Stimulated activated CD8-positive, alpha-beta memory T cell treated with anti-CD3 and anti-CD28 coated beads, Interleukin-12 subunit alpha, Interleukin-12 subunit beta, amount 100 ng/mL, for 24 hours (primary cell): ENCODE results near the gene FLRT2.

Experiments used
- DNase-seq: peaks from one replicate; pipeline ENCODE4 v3.0.0-alpha.2; 2020; ENCODE audit errors: extremely low read depth

The FLRT2 gene, protein sequence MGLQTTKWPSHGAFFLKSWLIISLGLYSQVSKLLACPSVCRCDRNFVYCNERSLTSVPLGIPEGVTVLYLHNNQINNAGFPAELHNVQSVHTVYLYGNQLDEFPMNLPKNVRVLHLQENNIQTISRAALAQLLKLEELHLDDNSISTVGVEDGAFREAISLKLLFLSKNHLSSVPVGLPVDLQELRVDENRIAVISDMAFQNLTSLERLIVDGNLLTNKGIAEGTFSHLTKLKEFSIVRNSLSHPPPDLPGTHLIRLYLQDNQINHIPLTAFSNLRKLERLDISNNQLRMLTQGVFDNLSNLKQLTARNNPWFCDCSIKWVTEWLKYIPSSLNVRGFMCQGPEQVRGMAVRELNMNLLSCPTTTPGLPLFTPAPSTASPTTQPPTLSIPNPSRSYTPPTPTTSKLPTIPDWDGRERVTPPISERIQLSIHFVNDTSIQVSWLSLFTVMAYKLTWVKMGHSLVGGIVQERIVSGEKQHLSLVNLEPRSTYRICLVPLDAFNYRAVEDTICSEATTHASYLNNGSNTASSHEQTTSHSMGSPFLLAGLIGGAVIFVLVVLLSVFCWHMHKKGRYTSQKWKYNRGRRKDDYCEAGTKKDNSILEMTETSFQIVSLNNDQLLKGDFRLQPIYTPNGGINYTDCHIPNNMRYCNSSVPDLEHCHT

DNA sequence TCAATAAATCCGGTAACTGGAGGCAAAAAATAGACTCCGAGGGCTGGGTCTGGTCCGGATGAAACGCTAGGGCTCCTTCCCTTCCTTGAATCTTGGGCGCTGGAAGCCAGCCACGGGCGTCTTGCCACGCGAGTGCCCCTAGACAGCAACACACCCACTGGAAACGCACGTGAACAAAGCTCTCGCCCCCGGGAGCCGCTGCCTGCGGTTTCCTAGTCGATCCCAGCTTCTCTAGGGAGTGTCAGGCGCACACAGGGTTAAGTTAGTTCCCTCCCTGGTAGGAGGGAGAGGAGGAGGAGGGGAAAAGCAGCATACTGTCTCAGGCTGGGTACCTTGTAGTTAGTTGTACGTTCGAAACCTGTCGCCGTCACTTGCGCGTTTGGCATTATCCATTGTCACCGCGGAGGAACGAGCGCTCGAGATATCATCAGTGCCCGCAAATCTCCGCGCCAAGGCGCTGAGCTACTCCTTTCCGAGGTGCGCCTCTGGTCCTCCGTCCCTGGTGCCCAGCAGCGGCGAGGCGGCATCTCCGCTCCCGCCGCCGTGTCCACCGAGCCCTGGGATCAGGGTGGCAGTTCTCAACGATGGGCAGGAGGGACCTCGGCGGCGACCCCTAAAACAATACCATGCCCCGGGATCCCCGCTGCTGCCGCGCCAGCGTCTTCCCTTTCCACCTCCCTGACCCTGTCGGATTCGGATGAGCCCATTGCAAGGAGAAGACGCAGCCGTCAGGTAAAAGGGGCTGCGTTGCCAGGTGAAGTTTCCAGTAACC is at the start of gene FLRT2:
Gene FLRT2 (plus strand): TSS at position 342 of the 772 bp plus-strand sequence. CDS start 91,371 bp downstream, outside the sequence.
- no peak for DNase-seq

DNA sequence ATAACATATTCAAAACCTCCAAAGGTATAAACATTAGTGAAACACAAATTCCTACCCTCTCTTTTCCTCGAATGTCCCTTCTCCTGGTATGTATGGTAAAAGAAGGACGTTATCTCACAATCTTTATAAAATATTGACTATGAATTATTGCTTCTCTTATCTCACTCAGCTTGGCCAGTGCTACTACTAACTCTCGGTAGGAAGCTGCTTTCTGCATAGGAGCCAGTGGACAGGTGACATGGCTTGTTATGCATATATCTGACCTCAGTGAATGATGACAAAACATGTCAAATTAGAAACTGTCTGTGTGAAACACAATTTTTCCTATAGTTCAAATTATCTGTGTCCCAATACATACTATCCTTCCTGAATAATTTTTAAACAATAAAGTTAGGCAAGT is 48.5 kb upstream of the FLRT2 start:
- no peak for DNase-seq

DNA sequence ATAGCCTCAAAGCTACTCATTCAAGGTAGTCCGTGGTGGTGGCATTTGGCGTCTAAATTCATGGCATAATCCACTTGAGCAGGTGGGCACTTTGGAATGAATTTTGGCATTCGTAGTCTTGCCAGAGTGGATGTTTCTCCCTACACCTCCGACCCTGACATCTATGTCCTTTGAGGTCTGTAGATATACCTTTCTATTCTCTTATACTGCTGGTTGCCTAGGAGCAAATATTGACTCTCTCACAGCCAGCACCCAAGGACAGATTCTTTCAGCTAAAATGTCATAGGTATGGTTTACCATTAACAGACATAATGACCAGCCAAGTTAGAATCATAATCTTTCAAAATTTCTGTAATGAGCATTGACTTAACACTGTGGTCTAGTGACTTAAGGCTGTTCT is 47.4 kb upstream of the FLRT2 start:
- DNase-seq: no peak

DNA sequence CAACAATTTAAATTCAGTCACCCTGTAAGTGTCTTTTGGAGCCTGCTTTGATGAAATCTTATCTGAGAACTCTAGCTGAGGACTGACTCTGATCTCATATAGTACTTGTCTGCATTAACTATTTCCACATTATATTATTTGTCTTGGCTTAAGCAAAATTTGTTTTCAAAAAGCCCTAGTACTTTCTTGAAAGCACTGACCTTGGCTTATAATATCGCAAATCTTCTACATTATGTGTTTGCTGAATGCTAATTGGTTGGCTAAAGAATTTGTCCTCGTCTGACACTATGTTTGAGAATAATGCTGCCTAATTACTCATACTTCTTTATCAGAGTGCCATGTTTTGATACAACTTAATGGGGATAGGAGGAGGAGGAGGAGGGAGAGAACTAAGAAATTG is 46.9 kb upstream of the FLRT2 start:
- no peak for DNase-seq

DNA sequence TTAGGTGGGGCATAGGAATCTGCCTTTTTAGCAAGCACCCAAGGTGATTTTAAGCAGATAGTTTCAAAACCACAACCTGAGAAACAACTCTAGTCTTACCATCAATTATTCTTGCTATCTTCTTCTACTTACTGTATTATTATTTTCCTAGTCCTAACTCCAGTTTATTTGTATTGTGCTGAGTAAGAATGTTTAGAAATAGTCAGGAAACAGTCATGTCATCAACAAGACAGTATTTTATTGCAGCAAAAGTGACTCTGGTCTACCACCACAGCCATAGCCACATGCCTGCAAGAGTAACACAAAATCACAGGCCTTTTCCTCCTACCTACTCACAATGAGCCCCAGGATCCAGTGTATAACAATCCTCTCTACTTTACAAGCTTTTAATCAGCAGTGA is 46.3 kb upstream of the FLRT2 start:
- no peak for DNase-seq

DNA sequence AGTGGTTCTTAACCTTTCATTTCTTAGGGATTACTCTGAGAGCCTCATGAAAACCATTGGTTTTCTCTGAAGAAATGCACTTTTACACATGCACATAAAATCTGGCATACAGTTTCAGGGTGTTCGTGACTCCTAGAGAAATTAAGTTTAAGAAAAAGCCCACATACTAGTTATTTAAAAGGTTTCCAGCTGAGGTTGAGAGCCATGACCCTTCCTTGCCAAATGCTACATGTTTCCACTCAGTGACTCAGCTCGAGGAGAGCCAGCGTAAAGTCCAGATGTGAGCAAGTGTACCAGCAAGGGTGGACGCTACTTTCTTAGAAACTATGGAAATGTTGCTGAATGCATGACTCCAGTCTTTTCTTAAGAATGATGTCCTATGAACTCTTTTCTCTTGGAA is 42.7 kb upstream of the FLRT2 start:
- DNase-seq: no peak

DNA sequence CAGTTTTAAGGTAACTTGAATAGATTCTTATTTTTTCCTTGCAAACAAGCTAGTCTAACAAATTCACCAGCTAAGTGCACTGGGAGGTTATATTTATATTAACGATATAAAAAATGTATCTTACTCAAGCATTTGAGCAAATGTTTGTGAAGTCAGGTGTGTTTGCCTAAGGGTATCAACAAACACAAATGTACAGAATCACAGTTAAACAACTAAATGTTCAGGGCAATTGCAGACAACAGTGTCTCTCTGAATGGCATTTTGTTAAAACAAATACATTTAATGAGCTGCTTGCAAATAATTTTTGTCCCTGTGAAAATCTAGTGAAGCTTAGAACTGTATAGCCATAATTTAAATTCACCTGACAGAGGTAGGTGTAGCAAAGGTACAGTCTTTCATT is 28.2 kb upstream of the FLRT2 start:
- no peak for DNase-seq

DNA sequence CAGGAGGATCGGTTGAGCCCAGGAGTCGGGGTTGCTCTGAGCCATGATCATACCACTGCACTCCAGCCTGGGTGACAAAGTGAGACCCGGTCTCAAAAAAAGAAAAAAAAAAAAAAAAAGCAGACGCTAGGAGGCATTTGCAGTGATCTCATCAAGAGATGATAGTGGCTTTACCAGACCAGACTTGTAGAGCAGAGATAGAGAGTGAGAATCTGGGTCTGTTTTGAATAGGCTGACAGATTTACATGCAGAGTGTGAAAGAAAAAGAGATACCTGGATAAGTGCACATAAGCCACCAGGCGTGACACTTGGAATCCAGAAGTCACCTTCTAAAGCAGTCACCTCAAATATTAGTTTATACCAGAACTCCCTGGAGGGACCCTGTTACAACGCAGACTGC is 21.1 kb upstream of the FLRT2 start:
- no peak for DNase-seq

DNA sequence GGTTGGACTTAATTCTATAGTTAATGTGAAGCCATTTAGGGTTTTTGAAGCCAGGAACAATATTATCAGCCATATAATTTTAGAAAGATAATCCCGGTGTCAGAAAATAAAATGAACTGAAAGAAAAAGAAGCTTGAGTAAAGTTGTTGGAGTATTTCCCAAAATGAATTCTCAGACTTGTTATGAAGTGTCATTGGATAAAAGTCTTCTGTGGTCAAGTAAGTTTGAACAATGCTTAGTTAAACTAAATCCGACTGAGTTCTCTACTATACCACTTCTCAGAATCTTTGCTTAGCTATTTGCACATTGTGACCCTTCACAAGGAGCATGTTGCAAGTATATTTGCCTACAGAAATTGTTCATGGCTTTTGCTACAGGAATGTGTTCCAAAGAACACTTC is 17.5 kb upstream of the FLRT2 start:
- DNase-seq: no peak

DNA sequence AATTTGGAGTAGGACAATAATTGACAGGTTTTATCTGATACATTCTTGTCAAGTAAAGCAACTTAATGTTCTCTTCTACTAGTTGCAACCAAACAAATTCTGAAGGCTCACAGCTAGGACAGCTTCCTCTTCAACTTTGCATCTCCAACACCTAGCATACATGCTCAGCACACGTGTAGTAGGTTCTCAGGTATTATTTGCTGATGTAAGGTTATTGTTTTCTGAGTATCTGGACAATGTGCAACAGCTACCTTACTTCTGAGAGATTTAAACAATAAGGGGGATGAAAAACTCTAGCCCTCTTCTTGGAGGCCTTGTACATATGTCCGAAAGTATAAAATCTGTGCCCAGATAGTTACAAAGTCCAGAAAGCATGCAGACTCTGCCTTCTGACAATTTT is 15.5 kb upstream of the FLRT2 start:
- no peak for DNase-seq

DNA sequence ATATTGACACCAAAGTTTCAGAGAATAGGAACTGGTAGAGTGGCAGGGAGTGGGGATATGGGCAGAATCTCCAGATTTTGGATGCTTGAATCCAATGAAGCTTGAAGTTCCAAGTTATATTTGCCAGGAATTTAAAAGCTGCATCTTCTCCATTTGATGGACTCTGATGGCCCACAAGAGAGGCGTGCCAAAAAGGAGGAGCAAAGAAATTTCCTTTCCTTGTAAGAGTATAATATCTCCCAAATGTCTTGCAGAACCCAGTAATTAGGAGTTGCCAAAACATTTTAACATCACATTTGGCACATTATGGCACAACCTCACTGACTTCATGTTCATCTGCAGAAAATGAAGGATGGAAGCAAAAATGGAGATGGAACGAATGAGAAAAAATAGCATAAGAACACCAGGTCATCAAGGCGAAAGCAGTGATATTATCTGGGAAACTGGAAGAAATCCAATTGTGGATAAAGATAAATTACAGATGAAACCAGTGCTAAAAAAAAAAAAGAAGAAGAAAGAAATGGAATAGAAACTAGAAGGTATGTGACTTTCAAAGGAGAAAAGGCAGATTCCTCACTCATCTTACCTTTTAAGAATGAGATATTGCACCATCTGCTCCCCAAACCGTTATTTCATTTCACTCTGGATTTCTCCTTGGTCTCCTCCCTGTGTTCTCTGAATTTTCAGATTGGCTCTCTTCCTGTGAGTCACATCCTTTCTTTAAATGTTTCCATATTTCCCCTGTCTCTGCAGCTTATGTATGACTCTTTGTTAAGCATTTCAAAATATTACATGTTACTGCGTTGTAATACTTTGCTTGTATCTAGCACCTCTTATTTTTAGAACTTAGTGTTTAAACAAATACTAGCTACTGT is 13.5 kb upstream of the FLRT2 start:
- DNase-seq: no peak

DNA sequence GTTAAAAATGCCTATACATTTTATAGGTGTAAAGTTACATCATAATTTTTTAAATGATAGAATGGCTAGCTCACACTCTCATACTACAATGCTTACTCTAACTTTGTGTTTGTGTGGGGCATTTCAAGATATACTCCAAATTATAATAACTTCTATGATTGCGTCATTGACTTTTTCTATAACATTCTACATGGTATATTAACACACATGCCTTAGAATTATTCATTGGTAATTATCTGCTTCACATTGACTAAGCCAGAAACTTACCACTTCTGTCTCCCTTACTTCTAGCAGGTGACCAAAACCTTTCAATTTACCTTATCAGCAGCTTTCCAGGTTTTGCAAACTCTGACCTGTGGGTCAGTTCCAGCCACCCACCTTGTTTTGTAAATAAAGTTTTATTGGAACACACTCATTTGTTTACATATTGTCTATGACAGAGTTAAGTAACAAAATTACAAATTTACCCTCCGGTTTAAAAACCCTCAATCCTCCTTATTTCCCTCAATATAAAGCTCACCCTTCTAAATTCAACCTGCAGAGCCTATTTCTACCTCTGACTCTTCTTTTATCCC is 12.7 kb upstream of the FLRT2 start:
- DNase-seq: no peak

DNA sequence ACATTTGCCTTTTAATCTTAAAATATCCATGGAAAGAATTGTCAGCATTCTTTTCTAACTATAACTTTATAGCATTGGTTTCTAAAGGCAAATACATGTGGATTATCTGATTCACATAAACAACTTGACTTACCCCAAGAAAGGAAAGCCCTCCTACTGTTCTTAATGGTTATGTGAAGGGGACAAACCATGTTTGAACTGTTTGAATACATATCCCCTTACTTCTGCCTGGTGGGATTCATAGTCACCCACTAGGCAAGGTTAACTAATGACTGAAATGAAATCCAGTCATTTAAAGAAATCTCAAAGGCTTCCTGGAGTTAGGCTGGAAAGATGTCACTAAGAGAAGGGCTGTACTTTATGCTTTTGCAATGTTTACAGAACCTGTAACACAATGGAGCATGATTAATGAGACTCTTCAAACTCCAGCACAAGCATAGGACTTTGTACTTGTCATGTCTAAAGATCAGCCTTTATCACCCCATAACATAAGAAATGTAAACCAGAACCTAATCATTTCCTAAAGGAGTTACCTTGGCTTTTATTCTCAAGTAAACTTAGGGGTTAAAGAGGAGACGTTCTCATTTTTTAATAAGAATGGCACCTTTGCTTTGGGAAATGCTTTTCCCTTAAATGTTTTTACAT is 10.2 kb upstream of the FLRT2 start:
- no peak for DNase-seq

DNA sequence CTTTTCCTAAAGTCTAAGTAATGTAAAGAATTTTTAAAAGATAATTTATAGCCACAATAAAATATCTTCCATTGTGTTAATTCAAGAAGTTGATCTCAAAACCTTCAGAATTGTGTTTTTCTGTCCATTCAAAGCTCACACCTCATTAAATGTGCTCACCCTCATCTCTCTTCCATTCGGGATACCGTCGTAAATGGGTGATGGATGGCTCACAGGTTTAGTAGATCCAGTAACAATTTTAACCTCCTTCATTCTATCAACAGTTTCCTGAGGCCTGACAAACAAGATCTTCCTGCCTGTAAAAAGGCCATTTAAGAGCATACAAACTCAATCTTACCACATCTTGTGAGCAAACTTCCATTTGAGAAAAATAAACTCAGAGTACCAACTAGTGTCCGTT is 9.4 kb upstream of the FLRT2 start:
- no peak for DNase-seq

DNA sequence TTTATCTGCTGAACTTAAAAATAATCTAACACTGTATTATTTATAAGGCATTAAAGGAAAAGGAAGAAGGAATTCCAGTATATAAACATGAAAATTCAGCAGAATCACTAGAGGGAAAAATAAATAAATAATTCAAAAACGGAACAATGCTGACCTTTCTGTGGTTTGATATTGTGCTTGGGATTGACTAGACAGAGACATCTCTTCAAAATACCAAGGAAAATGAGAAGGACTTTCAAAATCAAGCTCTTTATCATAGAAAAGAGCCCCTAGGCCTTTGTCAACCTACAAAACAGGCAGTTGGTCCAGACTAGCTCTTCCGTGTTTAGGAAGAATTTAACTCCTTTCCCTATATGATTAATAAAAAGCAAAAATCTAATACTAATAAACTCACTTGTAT is 6.3 kb upstream of the FLRT2 start:
- DNase-seq: no peak

DNA sequence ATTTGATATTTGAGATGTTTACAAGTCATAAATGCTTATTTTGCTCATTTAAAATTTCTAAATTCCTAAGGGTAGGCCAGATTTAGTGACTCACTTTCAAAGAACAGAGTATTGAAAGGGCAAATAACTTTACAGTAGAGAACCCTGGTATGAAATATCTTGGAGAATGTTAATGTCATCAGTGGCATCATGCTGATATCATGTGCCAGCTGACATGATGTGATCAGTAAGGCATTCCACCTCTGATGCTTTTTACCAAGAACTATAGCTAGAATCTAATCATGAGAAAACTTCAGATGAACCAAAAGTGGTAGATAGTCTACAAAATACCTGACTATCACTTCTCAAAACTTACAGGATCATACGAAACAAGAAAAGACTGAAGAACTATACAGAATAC is 2.9 kb upstream of the FLRT2 start:
- DNase-seq: no peak

DNA sequence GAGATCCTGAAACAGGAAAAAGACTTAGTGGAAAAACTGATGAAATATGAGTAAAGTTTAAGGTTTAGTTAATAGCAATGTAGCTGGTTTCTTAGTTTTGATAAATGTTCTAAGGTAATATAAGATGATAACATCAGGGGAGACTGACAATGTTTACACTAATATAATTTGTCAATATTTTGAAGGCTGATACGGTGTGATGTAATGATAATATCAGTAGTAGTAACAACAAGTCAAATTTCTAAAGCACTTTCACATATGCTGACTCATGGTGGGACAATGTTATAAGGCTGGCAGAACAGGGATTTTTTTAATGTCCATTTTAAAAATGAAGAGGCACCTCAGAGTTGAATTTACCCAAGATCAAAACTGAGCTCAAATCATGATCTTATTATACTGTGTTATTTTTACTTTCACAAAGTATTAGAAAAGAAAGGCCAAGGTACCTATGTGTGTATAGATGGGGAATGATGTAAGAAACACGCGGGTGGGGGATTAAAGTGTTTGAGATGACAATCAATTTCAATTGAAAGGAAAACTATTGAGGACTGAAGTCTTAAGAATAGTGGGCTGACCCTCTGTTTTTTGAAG is 2.4 kb upstream of the FLRT2 start:
- no peak for DNase-seq

DNA sequence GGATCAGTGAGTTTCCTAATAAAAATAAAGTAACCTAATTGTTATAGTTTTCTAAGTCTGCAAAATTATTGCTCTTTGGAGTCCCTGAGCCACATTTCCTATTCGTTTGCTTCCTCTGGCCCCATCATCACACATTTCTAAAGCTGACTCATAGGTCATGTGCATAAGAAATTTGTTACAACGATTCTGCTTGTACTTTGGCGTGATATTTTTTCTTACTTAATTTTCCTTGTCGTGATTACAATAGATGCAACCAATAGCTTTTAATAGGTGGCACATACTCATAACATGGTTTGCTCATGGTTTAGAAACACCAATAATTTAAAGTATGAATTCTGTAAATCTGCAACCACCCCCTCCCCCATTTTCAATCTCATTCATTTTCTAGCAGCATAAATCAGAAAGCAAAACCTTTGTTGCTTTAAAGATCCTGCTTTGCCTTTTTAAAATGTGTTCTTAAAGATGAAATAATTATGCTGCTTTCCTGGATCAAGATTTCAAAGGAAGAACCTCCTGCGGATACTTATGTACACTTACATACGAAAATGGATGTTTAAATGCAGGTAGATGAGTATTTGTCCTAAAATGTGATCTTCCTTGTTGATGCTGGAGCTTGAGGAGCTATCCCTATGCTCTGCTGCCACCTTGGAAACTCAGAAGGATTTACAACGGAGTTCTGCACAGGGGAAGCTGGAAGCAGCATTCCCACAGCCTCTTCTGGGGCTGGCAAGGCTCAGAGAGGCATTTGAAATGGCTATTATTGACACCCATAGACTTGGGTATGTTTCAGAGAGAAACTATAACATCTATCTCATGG is 1.7 kb upstream of the FLRT2 start:
- DNase-seq: no peak

DNA sequence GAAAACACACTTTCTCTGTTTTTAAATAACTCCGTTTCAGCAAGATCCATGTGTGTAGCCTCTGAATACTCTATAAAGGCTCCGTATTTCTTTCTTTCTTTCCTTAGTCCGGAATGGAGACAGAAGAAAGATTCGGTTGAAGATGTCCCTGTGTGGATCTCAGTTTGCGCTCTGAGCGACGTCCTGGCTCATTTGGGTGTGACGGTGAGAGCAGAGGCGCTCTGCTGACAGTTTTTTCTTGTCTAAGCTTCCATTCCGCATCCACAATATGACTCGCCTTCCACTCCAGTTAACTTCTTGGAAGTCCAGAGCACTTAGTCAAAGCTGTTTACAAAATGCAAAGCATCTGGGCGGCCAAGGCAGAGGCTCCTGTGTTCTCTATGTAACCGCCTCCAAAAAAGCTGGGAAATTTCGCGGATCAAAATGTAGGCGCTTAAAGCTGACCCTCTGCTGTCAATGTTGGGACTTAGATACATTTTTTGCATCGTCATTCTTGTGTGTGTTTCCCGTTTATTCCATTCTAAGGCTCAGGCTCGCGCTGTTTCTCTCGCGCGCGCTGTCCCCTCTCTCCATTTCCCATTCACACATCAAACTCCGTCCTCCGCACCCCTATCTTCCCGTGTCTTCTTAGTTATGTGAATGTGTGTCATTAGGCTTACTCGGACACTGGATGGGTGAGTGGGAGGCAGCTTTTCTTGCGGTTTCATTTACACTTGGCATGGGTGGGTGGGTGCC is 880 bp upstream of the FLRT2 start:
- DNase-seq: no peak
